MM.1S (cell line): Measurements from ENCODE around the gene GNAI3.

ENCODE experiments used
- DNase-seq: peaks from one replicate; pipeline ENCODE4 v3.0.0-alpha.2; 2015
- H2AFZ ChIP-seq: fragments of 300-600 bp; sonication (generic); 2 replicates; pipeline ENCODE4 v1.6.0; 2016; ENCODE audit warnings: antibody characterized with exemption, low read length
- H3F3A ChIP-seq: fragments of 300-600 bp; sonication (generic); 2 replicates; pipeline ENCODE4 v1.6.1; 2016; ENCODE audit warnings: mild to moderate bottlenecking, antibody characterized with exemption, low read length, moderate library complexity, mixed read lengths; ENCODE audit not compliant: insufficient read depth
- H3K27ac ChIP-seq: fragments of 300-600 bp; sonication (generic); 2 replicates; pipeline ENCODE4 v1.5.1; 2016; ENCODE audit warnings: mild to moderate bottlenecking, low read length
- H3K27me3 ChIP-seq: fragments of 300-600 bp; sonication (generic); replicated peaks from 2 replicates; pipeline ENCODE4 v1.6.0; 2016; ENCODE audit warnings: low read length; ENCODE audit not compliant: insufficient read depth
- H3K36me3 ChIP-seq: fragments of 300-600 bp; sonication (generic); replicated peaks from 2 replicates; pipeline ENCODE4 v1.6.1; 2016; ENCODE audit warnings: mild to moderate bottlenecking, low read length, mixed read lengths; ENCODE audit not compliant: insufficient read depth
- H3K4me1 ChIP-seq: fragments of 300-600 bp; sonication (generic); 2 replicates; pipeline ENCODE4 v1.6.1; 2016; ENCODE audit warnings: low read length, mixed read lengths
- H3K4me2 ChIP-seq: fragments of 300-600 bp; sonication (generic); 2 replicates; pipeline ENCODE4 v1.6.0; 2016; ENCODE audit warnings: low read depth, low read length
- H3K4me3 ChIP-seq: fragments of 300-600 bp; sonication (generic); 2 replicates; pipeline ENCODE4 v1.5.1; 2016; ENCODE audit warnings: low read length, mixed read lengths
- H3K79me2 ChIP-seq: fragments of 300-600 bp; sonication (generic); 2 replicates; pipeline ENCODE4 v1.6.1; 2016; ENCODE audit warnings: mixed run types, low read length, mixed read lengths
- H3K9ac ChIP-seq: fragments of 300-600 bp; sonication (generic); 2 replicates; pipeline ENCODE4 v1.6.1; 2016; ENCODE audit warnings: low read length, mixed read lengths
- H3K9me2 ChIP-seq: fragments of 300-600 bp; sonication (generic); replicated peaks from 2 replicates; pipeline ENCODE4 v1.6.1; 2016; ENCODE audit warnings: mild to moderate bottlenecking, low read length, mixed read lengths; ENCODE audit not compliant: insufficient read depth
- H3K9me3 ChIP-seq: fragments of 300-600 bp; sonication (generic); replicated peaks from 2 replicates; pipeline ENCODE4 v1.6.1; 2016; ENCODE audit warnings: mild to moderate bottlenecking, low read length, mixed read lengths; ENCODE audit not compliant: insufficient read depth
- H4K20me1 ChIP-seq: fragments of 300-600 bp; sonication (generic); 2 replicates; pipeline ENCODE4 v1.6.1; 2016; ENCODE audit warnings: mild to moderate bottlenecking, low read length, moderate library complexity, mixed read lengths; ENCODE audit not compliant: insufficient read depth
- EZH2 ChIP-seq: fragments of 300-600 bp; sonication (generic); optimal IDR thresholded peaks from 2 replicates; pipeline ENCODE3; 2017; ENCODE audit warnings: low read depth, mild to moderate bottlenecking, antibody characterized with exemption, low read length, mixed read lengths
- EZH2phosphoT487 ChIP-seq: fragments of 300-600 bp; sonication (generic); IDR thresholded peaks from 2 replicates; pipeline ENCODE4 v1.6.1; 2018; ENCODE audit warnings: antibody characterized with exemption, low read length
- TF ChIP-seq, protein P1 (sequence below): fragments of 300-600 bp; sonication (generic); IDR thresholded peaks from 2 replicates; pipeline ENCODE4 v1.5.1; 2016; ENCODE audit warnings: antibody characterized with exemption, low read length, mixed read lengths

GNAI3 gene

DNA sequence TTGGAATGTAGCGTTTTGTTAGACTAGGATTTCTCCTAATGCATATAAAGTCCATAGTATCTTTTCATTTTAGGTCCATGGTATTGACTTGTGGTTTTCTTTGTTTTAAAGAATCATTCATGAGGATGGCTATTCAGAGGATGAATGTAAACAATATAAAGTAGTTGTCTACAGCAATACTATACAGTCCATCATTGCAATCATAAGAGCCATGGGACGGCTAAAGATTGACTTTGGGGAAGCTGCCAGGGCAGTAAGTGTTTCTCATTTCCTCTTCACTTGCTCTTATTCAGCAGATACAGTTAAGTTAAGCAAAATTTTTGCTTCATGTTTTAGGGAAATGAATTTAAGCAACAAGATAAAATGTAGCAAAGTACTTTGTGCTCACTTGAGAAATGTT, 25.4 kb downstream of the GNAI3 start:
- Histone ChIP-seq H3K9me2 (no peaks in the 10 kb centered on the region), H3K9me3 (no peaks in the 10 kb centered on the region), H3K4me2 (no peak overlapping the region), H3K4me1 (no peaks in the 10 kb centered on the region), H3K36me3 (no peaks in the 10 kb centered on the region), H3K79me2 (peaks cover 37% of the 10 kb centered on the region), H3F3A (no peaks in the 10 kb centered on the region), H4K20me1 (no peaks in the 10 kb centered on the region), H3K9ac (no peak overlapping the region), H3K4me3 (no peak overlapping the region), H3K27me3 (no peaks in the 10 kb centered on the region), H3K27ac (no peak overlapping the region), H2AFZ (no peak overlapping the region)
- no peak for TF ChIP-seq EZH2
- no peak for TF ChIP-seq EZH2phosphoT487
- TF ChIP-seq, protein P1, sequence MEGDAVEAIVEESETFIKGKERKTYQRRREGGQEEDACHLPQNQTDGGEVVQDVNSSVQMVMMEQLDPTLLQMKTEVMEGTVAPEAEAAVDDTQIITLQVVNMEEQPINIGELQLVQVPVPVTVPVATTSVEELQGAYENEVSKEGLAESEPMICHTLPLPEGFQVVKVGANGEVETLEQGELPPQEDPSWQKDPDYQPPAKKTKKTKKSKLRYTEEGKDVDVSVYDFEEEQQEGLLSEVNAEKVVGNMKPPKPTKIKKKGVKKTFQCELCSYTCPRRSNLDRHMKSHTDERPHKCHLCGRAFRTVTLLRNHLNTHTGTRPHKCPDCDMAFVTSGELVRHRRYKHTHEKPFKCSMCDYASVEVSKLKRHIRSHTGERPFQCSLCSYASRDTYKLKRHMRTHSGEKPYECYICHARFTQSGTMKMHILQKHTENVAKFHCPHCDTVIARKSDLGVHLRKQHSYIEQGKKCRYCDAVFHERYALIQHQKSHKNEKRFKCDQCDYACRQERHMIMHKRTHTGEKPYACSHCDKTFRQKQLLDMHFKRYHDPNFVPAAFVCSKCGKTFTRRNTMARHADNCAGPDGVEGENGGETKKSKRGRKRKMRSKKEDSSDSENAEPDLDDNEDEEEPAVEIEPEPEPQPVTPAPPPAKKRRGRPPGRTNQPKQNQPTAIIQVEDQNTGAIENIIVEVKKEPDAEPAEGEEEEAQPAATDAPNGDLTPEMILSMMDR, result no peak
- DNase-seq, result no peak

DNA sequence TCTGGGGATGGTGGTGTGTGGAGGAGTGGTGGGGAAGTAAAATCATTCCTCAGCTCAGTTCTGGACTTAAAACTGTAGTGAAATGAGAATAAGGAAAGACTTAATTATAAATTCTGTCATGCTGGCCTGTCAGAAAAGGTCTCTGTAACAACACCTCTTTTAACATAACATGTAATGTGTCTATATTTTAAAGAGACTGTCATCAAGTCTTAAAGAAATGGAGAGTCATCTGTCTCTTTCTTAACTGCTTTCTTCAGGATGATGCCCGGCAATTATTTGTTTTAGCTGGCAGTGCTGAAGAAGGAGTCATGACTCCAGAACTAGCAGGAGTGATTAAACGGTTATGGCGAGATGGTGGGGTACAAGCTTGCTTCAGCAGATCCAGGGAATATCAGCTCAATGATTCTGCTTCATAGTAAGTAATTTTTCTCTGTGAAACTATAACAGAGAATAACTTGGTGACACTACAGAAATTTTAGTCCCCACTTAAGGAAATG, 30.6 kb downstream of the GNAI3 start:
- Histone ChIP-seq H3K27me3 (no peaks in the 10 kb centered on the region), H3K9ac (no peak overlapping the region), H4K20me1 (no peaks in the 10 kb centered on the region), H3K4me3 (no peak overlapping the region), H3K36me3 (no peaks in the 10 kb centered on the region), H3F3A (no peaks in the 10 kb centered on the region), H3K4me1 (no peaks in the 10 kb centered on the region), H3K27ac (no peak overlapping the region), H3K4me2 (no peak overlapping the region), H3K9me3 (no peaks in the 10 kb centered on the region), H2AFZ (no peak overlapping the region), H3K9me2 (no peaks in the 10 kb centered on the region), H3K79me2 (no peaks in the 10 kb centered on the region; the same call in 1 of the 2 replicates)
- no peak for DNase-seq
- TF ChIP-seq EZH2 (no peak), EZH2phosphoT487 (no peak)

DNA sequence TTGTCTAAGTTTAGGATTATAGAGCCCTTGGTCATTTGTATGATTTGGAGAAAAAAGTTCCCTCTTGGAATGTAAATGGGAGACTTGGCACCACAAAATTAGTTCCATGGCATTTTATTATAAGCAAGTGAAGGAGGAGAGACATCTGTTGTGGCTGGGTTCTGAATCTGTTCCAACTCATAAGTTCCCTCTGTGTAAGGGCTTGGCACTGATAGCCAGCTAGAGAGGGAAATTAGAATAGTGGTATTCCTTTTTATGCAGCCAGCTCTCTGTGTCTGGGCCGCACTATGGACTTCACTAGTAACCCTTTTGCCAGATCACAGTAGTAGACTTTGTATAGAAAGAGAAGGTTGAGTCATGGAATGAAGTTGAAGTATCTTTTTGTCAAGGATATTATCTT, 31.1 kb downstream of the GNAI3 start:
- no peaks in the 10 kb centered on the region for H3K27me3 ChIP-seq
- H3K9me2 ChIP-seq, result no peaks in the 10 kb centered on the region
- H3K9ac ChIP-seq, result no peak overlapping the region
- H3K27ac ChIP-seq, result no peak overlapping the region
- DNase-seq, result no peak
- H3K4me2 ChIP-seq, result no peak overlapping the region
- H3K9me3 ChIP-seq, result no peaks in the 10 kb centered on the region
- H3F3A ChIP-seq, result no peaks in the 10 kb centered on the region
- no peak overlapping the region for H2AFZ ChIP-seq
- H3K4me3 ChIP-seq, result no peak overlapping the region
- no peaks in the 10 kb centered on the region for H4K20me1 ChIP-seq
- no peaks in the 10 kb centered on the region for H3K4me1 ChIP-seq
- H3K36me3 ChIP-seq, result no peaks in the 10 kb centered on the region
- TF ChIP-seq EZH2 (no peak), EZH2phosphoT487 (no peak)
- TF ChIP-seq, protein P1, result no peak
- no peaks in the 10 kb centered on the region; the same call in 1 of the 2 replicates for H3K79me2 ChIP-seq

DNA sequence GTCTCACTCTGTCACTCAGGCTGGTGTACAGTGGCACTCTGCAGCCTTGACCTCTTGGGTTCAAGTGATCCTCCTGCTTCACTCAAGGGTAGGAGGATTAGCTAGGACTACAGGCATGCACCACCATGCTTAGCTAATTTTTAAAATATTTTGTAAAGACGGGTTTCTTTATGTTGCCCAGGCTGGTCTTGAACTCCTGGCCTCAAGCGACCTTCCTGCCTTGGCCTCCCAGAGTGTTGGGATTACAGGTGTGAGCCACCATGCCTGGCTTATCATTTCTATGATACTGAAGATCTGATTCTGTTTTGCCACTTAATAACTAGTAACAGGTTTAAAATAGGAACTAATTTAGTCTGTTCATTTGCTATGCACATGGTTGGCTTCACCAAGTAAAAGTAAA, 33.6 kb downstream of the GNAI3 start:
- no peaks in the 10 kb centered on the region for H3K9me2 ChIP-seq
- no peak overlapping the region for H3K4me2 ChIP-seq
- no peaks in the 10 kb centered on the region for H4K20me1 ChIP-seq
- DNase-seq, result no peak
- no peaks in the 10 kb centered on the region for H3K4me1 ChIP-seq
- no peaks in the 10 kb centered on the region for H3K27me3 ChIP-seq
- no peaks in the 10 kb centered on the region for H3K79me2 ChIP-seq
- no peaks in the 10 kb centered on the region for H3K36me3 ChIP-seq
- no peak overlapping the region for H3K4me3 ChIP-seq
- H3K9ac ChIP-seq, result no peak overlapping the region
- TF ChIP-seq, protein P1, result no peak
- TF ChIP-seq EZH2 (no peak), EZH2phosphoT487 (no peak)
- H2AFZ ChIP-seq, result no peak overlapping the region
- no peaks in the 10 kb centered on the region for H3F3A ChIP-seq
- no peak overlapping the region for H3K27ac ChIP-seq
- no peaks in the 10 kb centered on the region for H3K9me3 ChIP-seq
